GM12873 (cell line): Measurements from ENCODE around the gene MGLL.

Source experiments
- TF ChIP-seq, protein P1 (sequence below): IDR thresholded peaks from 2 replicates; pipeline ENCODE4 v1.5.1; 2012; ENCODE audit warnings: low read depth, mild to moderate bottlenecking, moderate library complexity, low read length, control low read depth; ENCODE audit not compliant: insufficient read depth; ENCODE audit errors: missing control alignments

Gene MGLL

DNA sequence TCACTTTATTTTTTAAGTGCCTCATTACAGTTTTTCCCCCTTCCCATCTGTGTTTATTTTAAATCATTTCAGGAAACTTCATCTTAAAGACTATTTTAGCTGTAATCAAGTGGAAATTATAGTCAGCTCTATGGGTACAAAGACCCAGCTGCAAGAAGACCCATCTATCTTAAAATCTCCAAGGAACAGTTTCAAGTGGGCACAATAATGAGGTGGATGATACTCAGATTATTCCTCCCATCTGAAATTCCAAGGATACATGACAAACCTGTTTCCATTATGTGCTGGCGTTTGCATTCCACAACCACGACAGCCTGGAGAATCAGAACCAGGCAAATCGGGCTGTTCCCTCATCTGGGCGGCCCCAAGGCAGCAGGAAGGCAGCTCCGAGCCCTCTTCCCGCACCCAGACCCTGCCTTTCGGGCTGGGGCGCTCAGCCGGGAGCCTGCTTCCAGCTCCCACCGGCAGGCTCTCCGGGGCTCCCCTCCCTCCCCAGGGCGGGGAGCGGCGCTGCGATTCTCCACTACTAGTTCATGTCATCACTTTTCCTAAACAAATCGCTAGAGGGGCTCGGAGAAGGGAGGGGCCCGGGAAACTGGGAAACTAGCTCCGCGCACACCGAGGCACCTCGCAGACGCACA is at the start of gene MGLL:
Gene MGLL (minus strand): TSS at position 475 of the 641 bp plus-strand sequence. CDS start 197 bp downstream, at position 278.
- TF ChIP-seq, protein P1, sequence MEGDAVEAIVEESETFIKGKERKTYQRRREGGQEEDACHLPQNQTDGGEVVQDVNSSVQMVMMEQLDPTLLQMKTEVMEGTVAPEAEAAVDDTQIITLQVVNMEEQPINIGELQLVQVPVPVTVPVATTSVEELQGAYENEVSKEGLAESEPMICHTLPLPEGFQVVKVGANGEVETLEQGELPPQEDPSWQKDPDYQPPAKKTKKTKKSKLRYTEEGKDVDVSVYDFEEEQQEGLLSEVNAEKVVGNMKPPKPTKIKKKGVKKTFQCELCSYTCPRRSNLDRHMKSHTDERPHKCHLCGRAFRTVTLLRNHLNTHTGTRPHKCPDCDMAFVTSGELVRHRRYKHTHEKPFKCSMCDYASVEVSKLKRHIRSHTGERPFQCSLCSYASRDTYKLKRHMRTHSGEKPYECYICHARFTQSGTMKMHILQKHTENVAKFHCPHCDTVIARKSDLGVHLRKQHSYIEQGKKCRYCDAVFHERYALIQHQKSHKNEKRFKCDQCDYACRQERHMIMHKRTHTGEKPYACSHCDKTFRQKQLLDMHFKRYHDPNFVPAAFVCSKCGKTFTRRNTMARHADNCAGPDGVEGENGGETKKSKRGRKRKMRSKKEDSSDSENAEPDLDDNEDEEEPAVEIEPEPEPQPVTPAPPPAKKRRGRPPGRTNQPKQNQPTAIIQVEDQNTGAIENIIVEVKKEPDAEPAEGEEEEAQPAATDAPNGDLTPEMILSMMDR: no peak

DNA sequence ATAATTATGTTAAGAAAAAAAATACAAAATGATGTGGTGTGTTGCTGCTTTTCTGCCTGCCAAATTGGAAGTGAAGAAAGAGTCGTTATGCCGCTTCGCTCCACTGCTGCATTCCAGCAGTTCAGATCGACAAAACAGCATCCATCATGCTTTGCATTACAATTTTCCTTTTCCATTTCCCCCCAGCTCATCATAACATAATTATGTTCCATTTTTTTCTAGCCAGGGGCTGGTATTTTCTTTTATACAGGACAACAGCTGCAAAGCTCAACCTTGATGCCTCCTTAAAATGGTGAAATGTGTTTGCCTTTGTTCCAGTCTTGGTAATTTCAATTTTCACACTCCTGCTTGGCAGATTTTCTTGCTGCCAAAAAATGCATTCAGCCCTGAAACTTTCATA is 47.8 kb upstream of the MGLL start:
- TF ChIP-seq, protein P1: no peak

DNA sequence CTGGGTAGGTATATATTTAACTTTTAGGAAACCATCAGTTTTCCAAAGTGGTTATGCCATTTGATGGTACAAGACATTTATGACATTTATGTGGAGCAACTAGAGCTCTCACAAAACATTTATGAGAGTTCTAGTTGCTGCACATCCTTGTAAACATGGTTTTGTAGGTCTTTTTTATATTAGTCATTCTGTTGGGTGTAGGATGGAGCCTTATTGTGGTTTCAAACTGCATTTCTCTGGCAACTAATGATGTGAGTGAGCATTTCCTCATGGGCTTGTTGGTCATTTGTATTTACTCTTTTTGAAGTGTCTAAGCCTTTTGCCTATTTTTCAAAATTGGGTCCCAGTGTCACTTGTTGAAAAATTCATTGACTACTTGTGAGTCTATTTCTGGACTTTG is 45.7 kb upstream of the MGLL start:
- TF ChIP-seq, protein P1: no peak

DNA sequence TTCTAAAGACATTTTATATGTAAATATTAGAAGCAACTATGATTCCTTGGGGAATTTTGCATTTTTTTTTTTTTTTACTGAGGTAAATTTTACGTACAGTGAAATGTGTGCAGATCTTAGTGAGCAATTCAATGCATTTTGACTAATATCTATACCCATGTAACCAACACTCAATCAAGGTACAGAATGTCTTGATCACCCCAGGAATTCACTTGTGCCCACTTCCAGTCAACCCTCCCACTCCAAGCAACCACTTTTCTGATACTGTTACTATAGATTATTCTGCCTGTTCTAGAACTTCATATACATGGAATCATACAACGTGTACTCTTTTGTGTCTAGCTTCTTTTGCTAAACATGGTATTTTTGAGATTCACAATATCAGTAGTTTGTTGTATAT is 45.1 kb upstream of the MGLL start:
- TF ChIP-seq, protein P1: no peak

DNA sequence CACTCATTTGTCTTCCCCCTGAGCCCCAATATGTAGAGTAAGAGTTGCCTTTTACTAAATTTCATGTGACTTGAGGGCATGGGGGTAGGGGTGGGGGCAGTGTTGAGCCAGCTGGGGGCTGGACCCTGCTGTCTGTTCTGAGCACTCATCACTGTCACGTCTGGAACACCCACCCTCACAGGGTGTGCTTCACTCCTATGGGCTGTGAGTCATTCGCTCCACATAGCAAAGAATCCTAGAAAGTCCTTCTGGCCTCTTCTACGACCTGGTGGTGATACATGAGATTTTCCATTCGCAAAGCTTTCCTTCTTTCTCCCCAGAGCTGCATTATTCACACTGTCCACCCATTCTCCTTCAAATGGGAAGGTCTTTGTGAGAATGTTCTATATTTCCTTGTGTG is 43.6 kb upstream of the MGLL start:
- TF ChIP-seq, protein P1: no peak

DNA sequence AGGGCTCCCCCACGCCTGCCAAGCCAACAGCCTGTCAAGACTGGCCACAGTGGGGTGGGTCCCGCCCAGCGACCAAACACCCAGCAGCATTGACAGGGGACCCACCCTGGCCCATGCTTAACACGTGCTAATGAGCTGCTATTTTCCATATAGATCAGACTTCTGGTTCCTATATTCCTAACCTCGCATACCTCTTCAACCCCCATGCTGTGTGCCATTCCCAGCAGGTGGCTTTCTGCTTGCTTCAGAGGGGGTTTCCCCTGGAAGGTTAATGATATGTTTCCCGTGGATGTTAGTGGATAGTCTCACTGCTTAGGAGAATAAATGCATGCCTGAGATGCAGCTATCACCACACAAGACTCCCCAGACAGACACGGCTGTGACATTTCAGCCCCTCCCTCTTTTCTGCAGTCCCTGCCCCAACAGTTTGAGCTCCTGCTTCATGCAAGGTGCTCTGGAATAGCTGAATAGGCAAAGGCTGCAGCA is 37.9 kb upstream of the MGLL start:
- TF ChIP-seq, protein P1: no peak

DNA sequence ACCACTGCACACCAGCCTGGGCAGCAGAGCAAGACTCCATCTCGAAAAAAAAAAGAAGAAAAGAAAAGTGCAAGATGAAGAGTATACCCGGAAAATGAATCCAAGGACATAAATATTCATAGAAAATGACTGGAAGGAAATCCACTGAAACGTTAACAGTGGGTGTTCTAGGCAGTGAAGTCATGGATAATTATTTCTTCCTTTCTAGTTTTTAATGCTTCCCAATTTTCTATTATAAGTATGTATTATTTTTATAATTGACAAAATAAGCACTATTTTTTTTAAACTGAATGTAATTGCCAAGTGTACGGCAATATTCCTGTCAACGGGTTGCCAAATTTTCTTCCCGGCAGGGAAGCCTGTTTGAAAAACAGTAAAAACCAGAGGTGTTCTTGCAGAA is 37.4 kb upstream of the MGLL start:
- TF ChIP-seq, protein P1: no peak

DNA sequence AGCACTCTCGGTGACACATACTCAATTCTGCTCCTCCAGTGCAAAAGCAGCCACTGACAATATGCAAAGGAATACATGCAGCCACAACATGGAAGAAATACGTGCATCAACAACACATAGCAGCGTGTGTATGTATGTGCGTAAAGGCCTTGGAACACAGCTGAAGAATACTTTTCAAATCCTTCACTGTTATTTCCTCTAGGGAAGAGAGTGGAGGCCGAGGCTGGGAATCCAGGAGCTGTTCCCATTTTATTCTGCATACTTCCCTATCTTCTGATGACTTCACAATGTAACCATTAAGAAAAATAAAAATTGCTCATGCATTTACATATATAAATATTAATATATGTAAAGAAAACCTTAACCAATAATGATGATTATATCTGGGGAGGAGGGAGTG is 36.6 kb upstream of the MGLL start:
- TF ChIP-seq, protein P1: no peak
